Upper lobe of left lung (tissue), 4 donors: ENCODE measurements around the gene ERFL.

Source experiments
- POLR2A ChIP-seq, 4 donors: fragments of 450-650 bp; IDR thresholded peaks; one replicate each; pipeline ENCODE4 v1.5.1; 2016 to 2017; ENCODE audit warnings: antibody characterized with exemption in 4 of 4, mild to moderate bottlenecking in 2 of 4
- TF ChIP-seq, protein P1 (sequence below), 6 experiments: fragments of 450-650 bp in 4 of 6; fragments of 200-600 bp in 2 of 6; sonication (generic) in 2 of 6; IDR thresholded peaks; one replicate each; pipeline ENCODE4 v1.5.1; 2016 to 2019; ENCODE audit warnings: antibody characterized with exemption in 6 of 6

DNA sequence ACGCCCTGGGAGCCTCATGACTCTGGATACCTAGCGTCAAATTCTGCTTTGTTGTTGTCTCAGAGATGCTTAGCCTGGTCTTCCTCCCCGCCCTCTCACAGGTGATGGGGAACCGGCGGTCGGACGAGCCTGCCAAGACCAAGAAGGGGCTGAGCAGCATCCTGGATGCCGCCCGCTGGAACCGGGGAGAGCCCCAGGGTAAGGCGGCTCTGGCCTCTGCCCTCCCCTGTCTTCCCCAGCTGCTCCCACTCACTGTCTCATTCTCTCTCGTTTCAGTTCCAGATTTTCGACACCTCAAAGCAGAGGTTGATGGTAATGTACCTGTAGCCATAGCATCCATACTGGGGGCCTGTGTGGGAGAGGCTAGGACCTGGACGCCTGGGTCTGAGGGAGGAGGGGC lies 33.9 kb downstream of the ERFL start:
- TF ChIP-seq, protein P1, sequence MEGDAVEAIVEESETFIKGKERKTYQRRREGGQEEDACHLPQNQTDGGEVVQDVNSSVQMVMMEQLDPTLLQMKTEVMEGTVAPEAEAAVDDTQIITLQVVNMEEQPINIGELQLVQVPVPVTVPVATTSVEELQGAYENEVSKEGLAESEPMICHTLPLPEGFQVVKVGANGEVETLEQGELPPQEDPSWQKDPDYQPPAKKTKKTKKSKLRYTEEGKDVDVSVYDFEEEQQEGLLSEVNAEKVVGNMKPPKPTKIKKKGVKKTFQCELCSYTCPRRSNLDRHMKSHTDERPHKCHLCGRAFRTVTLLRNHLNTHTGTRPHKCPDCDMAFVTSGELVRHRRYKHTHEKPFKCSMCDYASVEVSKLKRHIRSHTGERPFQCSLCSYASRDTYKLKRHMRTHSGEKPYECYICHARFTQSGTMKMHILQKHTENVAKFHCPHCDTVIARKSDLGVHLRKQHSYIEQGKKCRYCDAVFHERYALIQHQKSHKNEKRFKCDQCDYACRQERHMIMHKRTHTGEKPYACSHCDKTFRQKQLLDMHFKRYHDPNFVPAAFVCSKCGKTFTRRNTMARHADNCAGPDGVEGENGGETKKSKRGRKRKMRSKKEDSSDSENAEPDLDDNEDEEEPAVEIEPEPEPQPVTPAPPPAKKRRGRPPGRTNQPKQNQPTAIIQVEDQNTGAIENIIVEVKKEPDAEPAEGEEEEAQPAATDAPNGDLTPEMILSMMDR (IDR thresholded peaks at IDR 0.05): no peak
- TF ChIP-seq POLR2A (IDR thresholded peaks at IDR 0.05): no peak
